Measurements from ENCODE around the gene MPV17L.
"Not testable (repeated sequence)": the region's sequence is repeated elsewhere in the genome, so short reads cannot be mapped to it uniquely, and the experiment has no call there.

DNA sequence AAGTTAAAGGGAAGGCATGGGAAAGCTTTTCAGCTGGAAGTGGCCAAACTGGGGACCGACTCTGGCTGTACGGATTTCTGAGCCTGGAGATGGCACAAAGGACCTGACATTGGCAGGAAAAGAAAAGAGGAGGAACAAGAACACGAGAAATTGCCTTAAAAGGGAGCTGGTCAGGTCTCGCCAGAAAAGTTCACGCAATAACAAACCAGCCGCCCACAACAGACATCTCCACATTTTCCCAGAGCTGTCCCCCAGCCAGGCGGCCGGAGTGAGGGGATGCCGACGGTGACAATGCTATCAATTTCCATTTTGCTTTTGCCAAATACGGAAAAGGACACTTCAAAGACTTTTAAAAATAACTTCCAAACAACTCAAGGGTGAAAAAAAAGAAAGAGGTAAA, 44.3 kb upstream of the MPV17L start:
- TF ChIP-seq POLR2AphosphoS5, POLR2A (IDR thresholded peaks at IDR 0.05; ENCODE audit: low read depth, low read length): not testable (repeated sequence)
